ENCODE data around the gene CKAP5. TPM values are rescaled to one million over a fixed set of nuclear protein-coding genes. Genes with fewer than 3 reads are reported as not detected.
A peak's percentile ranks its signal among the peaks of the same experiment; 100 is the strongest.

The CKAP5 gene
- total RNA-seq, 1 experiment from 2014 or later = 171 TPM

DNA sequence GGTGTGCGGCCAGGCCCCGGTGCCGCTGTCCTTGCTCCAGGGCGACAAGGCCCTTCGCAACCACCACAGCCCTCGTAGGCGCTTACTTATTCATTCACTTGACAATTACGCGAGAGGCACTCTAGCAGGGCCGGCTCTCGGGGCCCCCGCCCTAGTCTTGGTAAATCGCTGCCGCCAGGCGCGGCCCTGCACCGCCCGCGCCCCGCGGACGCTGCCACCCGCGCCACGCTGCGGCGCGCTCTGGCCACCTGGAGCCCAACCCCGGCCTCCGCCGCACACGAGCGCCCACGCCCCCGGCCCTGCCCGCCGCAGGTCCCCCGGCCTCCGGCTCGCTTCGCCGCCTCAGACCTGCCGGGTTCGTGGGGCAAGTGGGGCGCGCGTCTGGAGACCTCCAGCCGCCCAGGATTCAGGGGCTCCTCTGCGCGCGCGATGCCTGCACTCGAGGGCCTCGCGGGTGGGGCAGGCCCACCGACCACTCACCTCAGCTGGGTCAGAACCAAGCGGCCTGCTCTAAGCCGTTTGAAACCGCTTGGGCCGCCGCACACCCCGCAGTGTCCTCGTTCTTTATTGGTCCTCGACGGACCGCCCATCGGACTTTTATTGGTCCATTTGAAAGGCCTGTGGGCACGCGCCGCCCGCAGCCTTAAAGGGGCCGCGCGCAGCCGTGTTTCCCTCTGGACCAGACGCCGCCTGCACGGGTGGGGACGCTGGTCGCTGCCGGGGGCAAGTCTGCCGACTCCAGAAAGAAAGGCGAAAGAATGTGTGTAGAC is at the start of gene CKAP5 (continued):
- TF ChIP-seq ZNF416 (CRISPR knock-in tag; IDR thresholded peaks at IDR 0.05) = no peak
- TF ChIP-seq EMX1 (CRISPR knock-in tag; IDR thresholded peaks at IDR 0.05) = no peak
- TF ChIP-seq, protein P1, sequence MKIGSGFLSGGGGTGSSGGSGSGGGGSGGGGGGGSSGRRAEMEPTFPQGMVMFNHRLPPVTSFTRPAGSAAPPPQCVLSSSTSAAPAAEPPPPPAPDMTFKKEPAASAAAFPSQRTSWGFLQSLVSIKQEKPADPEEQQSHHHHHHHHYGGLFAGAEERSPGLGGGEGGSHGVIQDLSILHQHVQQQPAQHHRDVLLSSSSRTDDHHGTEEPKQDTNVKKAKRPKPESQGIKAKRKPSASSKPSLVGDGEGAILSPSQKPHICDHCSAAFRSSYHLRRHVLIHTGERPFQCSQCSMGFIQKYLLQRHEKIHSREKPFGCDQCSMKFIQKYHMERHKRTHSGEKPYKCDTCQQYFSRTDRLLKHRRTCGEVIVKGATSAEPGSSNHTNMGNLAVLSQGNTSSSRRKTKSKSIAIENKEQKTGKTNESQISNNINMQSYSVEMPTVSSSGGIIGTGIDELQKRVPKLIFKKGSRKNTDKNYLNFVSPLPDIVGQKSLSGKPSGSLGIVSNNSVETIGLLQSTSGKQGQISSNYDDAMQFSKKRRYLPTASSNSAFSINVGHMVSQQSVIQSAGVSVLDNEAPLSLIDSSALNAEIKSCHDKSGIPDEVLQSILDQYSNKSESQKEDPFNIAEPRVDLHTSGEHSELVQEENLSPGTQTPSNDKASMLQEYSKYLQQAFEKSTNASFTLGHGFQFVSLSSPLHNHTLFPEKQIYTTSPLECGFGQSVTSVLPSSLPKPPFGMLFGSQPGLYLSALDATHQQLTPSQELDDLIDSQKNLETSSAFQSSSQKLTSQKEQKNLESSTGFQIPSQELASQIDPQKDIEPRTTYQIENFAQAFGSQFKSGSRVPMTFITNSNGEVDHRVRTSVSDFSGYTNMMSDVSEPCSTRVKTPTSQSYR (CRISPR knock-in tag; IDR thresholded peaks at IDR 0.05) = peak; percentile 28; the same call in 1 of the 2 replicates
- TF ChIP-seq JAZF1 (CRISPR knock-in tag; IDR thresholded peaks at IDR 0.05) = no peak
- peak; percentile 78; the same call in 1 of the 2 replicates for TF ChIP-seq FOXP1 (CRISPR knock-in tag; IDR thresholded peaks at IDR 0.05; ENCODE audit: borderline replicate concordance)
- peak; percentile 90 for TF ChIP-seq FOXK1 (CRISPR knock-in tag; IDR thresholded peaks at IDR 0.05)
- TF ChIP-seq NR2C2 (CRISPR knock-in tag; IDR thresholded peaks at IDR 0.05) = no peak
- no peak for TF ChIP-seq MXD4 (CRISPR knock-in tag; IDR thresholded peaks at IDR 0.05; ENCODE audit: borderline replicate concordance)
- TF ChIP-seq MYBL2 (CRISPR knock-in tag; IDR thresholded peaks at IDR 0.05) = peak; percentile 100
- no peak for TF ChIP-seq GRHL2 (CRISPR knock-in tag; IDR thresholded peaks at IDR 0.05; ENCODE audit: insufficient replicate concordance, severe bottlenecking)
- no peak for TF ChIP-seq ERG (CRISPR knock-in tag; IDR thresholded peaks at IDR 0.05)
- no peak for TF ChIP-seq IRF2 (CRISPR knock-in tag; IDR thresholded peaks at IDR 0.05; ENCODE audit: borderline replicate concordance, low read depth)
- no peak for TF ChIP-seq ZNF423 (CRISPR knock-in tag; IDR thresholded peaks at IDR 0.05)
- no peak for TF ChIP-seq NFATC4 (CRISPR knock-in tag; IDR thresholded peaks at IDR 0.05)
- TF ChIP-seq, protein P2, sequence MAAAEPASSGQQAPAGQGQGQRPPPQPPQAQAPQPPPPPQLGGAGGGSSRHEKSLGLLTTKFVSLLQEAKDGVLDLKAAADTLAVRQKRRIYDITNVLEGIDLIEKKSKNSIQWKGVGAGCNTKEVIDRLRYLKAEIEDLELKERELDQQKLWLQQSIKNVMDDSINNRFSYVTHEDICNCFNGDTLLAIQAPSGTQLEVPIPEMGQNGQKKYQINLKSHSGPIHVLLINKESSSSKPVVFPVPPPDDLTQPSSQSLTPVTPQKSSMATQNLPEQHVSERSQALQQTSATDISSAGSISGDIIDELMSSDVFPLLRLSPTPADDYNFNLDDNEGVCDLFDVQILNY (CRISPR knock-in tag; IDR thresholded peaks at IDR 0.05) = peak; percentile 71; the same call in 1 of the 2 replicates

DNA sequence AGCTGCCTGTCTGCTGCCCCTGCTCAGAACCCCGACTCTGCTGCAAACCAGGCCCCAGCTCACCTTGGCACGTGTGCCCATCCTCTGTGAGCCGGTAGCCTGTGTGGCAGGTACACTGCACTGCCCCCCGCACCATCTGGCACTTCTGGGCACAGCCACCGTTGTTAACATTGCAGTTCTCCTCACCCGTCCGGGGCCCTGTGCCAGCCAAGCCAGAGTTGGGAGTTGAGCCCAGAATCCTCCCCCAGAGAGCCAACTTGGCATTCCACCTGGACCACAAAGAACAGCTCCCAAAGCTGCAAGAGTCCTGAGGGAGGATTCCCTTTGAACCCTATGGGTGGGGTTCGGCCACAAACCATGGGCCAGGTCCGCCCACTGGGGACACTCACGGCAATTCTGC is 49.7 kb upstream of the CKAP5 start:
- H3K9me3 Mint-ChIP-seq = peaks cover 6% of the 10 kb centered on the region
- H3K4me3 Mint-ChIP-seq = no peak overlapping the region
- CTCF ChIA-PET = interaction anchor here (0.6 to 1.4 kb wide), 5 partner anchors 17 to 529 kb away, joined by 3 to 9 read pairs (median 4); no protein-coding TSS in a partner anchor
- peaks cover 9% of the 10 kb centered on the region; the same call in 1 of the 2 replicates for H3K4me1 Mint-ChIP-seq
- H3K36me3 Mint-ChIP-seq = peaks cover 64% of the 10 kb centered on the region
- DNase-seq (ENCODE audit: low spot score) = no peak
- POLR2A ChIA-PET = no interaction called here
- ATAC-seq = no peak
- no peaks in the 10 kb centered on the region for H3K27me3 Mint-ChIP-seq (ENCODE audit: low read depth)
- no peak overlapping the region for H3K27ac Mint-ChIP-seq
- TF ChIP-seq, protein P1 (CRISPR knock-in tag; IDR thresholded peaks at IDR 0.05) = no peak
- no peak for TF ChIP-seq SMAD3 (CRISPR knock-in tag; IDR thresholded peaks at IDR 0.05; ENCODE audit: borderline replicate concordance)
- no peak for TF ChIP-seq PREB (CRISPR knock-in tag; IDR thresholded peaks at IDR 0.05; ENCODE audit: borderline replicate concordance)
- TF ChIP-seq TP53 (CRISPR knock-in tag; IDR thresholded peaks at IDR 0.05) = no peak
- TF ChIP-seq SMAD4 (CRISPR knock-in tag; IDR thresholded peaks at IDR 0.05) = no peak
- TF ChIP-seq, protein P3, sequence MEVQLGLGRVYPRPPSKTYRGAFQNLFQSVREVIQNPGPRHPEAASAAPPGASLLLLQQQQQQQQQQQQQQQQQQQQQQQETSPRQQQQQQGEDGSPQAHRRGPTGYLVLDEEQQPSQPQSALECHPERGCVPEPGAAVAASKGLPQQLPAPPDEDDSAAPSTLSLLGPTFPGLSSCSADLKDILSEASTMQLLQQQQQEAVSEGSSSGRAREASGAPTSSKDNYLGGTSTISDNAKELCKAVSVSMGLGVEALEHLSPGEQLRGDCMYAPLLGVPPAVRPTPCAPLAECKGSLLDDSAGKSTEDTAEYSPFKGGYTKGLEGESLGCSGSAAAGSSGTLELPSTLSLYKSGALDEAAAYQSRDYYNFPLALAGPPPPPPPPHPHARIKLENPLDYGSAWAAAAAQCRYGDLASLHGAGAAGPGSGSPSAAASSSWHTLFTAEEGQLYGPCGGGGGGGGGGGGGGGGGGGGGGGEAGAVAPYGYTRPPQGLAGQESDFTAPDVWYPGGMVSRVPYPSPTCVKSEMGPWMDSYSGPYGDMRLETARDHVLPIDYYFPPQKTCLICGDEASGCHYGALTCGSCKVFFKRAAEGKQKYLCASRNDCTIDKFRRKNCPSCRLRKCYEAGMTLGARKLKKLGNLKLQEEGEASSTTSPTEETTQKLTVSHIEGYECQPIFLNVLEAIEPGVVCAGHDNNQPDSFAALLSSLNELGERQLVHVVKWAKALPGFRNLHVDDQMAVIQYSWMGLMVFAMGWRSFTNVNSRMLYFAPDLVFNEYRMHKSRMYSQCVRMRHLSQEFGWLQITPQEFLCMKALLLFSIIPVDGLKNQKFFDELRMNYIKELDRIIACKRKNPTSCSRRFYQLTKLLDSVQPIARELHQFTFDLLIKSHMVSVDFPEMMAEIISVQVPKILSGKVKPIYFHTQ (CRISPR knock-in tag; IDR thresholded peaks at IDR 0.05) = no peak
- TF ChIP-seq, protein P4, sequence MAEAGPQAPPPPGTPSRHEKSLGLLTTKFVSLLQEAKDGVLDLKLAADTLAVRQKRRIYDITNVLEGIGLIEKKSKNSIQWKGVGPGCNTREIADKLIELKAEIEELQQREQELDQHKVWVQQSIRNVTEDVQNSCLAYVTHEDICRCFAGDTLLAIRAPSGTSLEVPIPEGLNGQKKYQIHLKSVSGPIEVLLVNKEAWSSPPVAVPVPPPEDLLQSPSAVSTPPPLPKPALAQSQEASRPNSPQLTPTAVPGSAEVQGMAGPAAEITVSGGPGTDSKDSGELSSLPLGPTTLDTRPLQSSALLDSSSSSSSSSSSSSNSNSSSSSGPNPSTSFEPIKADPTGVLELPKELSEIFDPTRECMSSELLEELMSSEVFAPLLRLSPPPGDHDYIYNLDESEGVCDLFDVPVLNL (CRISPR knock-in tag; IDR thresholded peaks at IDR 0.05; ENCODE audit: borderline replicate concordance, low read depth) = no peak
